Measurements from ENCODE around the gene IRF2BP1. TPM values are rescaled to one million over a fixed set of nuclear protein-coding genes. Genes with fewer than 3 reads are reported as not detected.

The IRF2BP1 gene
- total and polyA plus RNA-seq, 2 of the 13 experiments (the other 11 are each of a cell fraction or from before 2014, with no cell fraction given): 4.3 to 14.3 TPM

DNA sequence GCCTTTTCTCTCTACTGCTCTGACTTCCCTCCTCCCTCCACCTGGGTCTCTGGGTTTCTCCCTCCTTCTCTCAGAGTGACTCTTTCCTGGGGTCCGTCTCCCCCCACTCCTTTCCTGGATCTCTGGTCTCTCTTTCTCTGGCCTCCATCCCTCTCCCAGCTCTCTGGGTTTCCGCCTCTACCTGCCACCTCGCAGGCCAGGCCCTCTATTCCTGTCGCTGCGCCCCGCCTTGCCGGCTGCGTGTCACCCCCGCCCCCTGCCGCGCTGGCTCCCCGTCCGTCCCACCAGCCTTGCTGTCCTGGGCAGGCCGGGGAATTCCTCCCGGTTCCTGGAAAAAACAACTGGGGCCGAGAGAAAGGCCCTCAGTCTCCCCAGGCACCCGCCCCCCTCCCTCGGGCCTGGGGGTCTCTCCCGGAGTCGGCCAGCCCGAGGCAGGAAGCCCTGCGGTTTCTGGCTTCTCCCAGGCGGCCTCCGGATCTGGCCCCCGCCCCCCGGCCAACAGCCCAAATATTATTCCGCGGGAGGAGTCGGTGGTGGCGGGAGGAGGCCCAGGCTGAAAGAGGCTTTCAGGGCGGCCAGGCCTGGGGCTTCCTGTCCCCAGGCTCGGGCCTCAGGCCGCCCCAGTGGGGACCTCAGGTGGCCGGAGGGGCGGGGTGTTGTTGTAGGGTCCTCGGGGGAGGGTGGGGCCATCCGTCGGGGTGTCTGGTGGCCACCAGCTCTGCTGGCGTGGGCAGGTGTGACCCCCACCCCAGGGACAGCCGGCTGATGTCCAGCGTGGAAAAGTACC, 9.3 kb downstream of the IRF2BP1 start (continued):
- no peak for TF ChIP-seq CENPX (CRISPR knock-in tag; IDR thresholded peaks at IDR 0.05)
- TF ChIP-seq POLR2A (IDR thresholded peaks at IDR 0.05; ENCODE audit: insufficient read depth in 1 of 2, low read depth in 2 of 2, low read length in 2 of 2): peak in 1 of 2 experiments; percentile 56; a peak in 2 of 4 replicates
- TF ChIP-seq ZNF333 (CRISPR knock-in tag; IDR thresholded peaks at IDR 0.05; ENCODE audit: borderline replicate concordance): no peak
- TF ChIP-seq ZNF83 (CRISPR knock-in tag; IDR thresholded peaks at IDR 0.05; ENCODE audit: borderline replicate concordance): no peak
- peak; percentile 92 for TF ChIP-seq PATZ1 (CRISPR knock-in tag; IDR thresholded peaks at IDR 0.05)
- TF ChIP-seq ZNF792 (CRISPR knock-in tag; IDR thresholded peaks at IDR 0.05): 0 out of 2 replicates have a peak, but pooled peaks have one; percentile 48
- 0 out of 2 replicates have a peak, but pooled peaks have one; percentile 32 for TF ChIP-seq ZKSCAN8 (CRISPR knock-in tag; IDR thresholded peaks at IDR 0.05; ENCODE audit: borderline replicate concordance)
- TF ChIP-seq MXD3 (CRISPR knock-in tag; IDR thresholded peaks at IDR 0.05): peak; percentile 41; the same call in 1 of the 2 replicates
- TF ChIP-seq GPN1 (CRISPR knock-in tag; IDR thresholded peaks at IDR 0.05; ENCODE audit: borderline replicate concordance): no peak
- no peak for TF ChIP-seq CEBPB (IDR thresholded peaks at IDR 0.05; ENCODE audit: borderline replicate concordance, low read depth, low read length)
- peak; percentile 33; the same call in 1 of the 2 replicates for TF ChIP-seq ZNF362 (CRISPR knock-in tag; IDR thresholded peaks at IDR 0.05; ENCODE audit: borderline replicate concordance)
- TF ChIP-seq SMAD3 (CRISPR knock-in tag; IDR thresholded peaks at IDR 0.05): no peak
- peak; percentile 93 for TF ChIP-seq ZBTB7B (CRISPR knock-in tag; IDR thresholded peaks at IDR 0.05)
- no peak for TF ChIP-seq TMF1 (CRISPR knock-in tag; IDR thresholded peaks at IDR 0.05; ENCODE audit: low read depth)
- no peak for TF ChIP-seq HOXD1 (CRISPR knock-in tag; IDR thresholded peaks at IDR 0.05)
- TF ChIP-seq ZBTB25 (CRISPR knock-in tag; IDR thresholded peaks at IDR 0.05): peak; percentile 41; the same call in 1 of the 2 replicates
- TF ChIP-seq SP5 (CRISPR knock-in tag; IDR thresholded peaks at IDR 0.05; ENCODE audit: borderline replicate concordance, low read depth): peak; percentile 78
- TF ChIP-seq HIC2 (CRISPR knock-in tag; IDR thresholded peaks at IDR 0.05; ENCODE audit: low read depth): 0 out of 2 replicates have a peak, but pooled peaks have one; percentile 37
- no peak for TF ChIP-seq ONECUT2 (CRISPR knock-in tag; IDR thresholded peaks at IDR 0.05)
- TF ChIP-seq, protein P1, sequence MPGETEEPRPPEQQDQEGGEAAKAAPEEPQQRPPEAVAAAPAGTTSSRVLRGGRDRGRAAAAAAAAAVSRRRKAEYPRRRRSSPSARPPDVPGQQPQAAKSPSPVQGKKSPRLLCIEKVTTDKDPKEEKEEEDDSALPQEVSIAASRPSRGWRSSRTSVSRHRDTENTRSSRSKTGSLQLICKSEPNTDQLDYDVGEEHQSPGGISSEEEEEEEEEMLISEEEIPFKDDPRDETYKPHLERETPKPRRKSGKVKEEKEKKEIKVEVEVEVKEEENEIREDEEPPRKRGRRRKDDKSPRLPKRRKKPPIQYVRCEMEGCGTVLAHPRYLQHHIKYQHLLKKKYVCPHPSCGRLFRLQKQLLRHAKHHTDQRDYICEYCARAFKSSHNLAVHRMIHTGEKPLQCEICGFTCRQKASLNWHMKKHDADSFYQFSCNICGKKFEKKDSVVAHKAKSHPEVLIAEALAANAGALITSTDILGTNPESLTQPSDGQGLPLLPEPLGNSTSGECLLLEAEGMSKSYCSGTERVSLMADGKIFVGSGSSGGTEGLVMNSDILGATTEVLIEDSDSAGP (CRISPR knock-in tag; IDR thresholded peaks at IDR 0.05; ENCODE audit: borderline replicate concordance): peak; percentile 76; the same call in 1 of the 2 replicates

All from HepG2 (cell line).